K562 (cell line): ENCODE results near the gene TNIP2. TPM values are rescaled to one million over a fixed set of nuclear protein-coding genes. Genes with fewer than 3 reads are reported as not detected.

Experiments
- ARHGAP35 ChIP-seq: fragments of 450-650 bp; IDR thresholded peaks from 2 replicates; pipeline ENCODE4 v1.6.1; 2018; ENCODE audit not compliant: partially characterized antibody
- CCNT2 ChIP-seq: IDR thresholded peaks from 2 replicates; pipeline ENCODE4 v1.6.1; 2011; ENCODE audit warnings: borderline replicate concordance, low read depth, mild to moderate bottlenecking, moderate library complexity, mixed read lengths, low read length; ENCODE audit not compliant: insufficient read length; ENCODE audit errors: extremely low read depth
- FOXP4 ChIP-seq: sonication (generic); formaldehyde crosslinking; IDR thresholded peaks from 2 replicates; pipeline ENCODE4 v1.8.0; 2022; ENCODE audit warnings: mild to moderate bottlenecking, missing genetic modification reagents, borderline replicate concordance
- KLF1 ChIP-seq: fragments of 450-650 bp; IDR thresholded peaks from 2 replicates; pipeline ENCODE4 v1.6.1; 2016; ENCODE audit warnings: missing genetic modification characterization, missing compliant biosample characterization
- L3MBTL2 ChIP-seq: fragments of 450-650 bp; IDR thresholded peaks from 2 replicates; pipeline ENCODE4 v1.6.1; 2016; ENCODE audit warnings: mild to moderate bottlenecking, moderate library complexity
- MED1 ChIP-seq: sonication (generic); formaldehyde crosslinking; IDR thresholded peaks from 2 replicates; pipeline ENCODE4 v1.8.1; 2023; ENCODE audit warnings: missing genetic modification reagents, borderline replicate concordance
- MEIS2 ChIP-seq: fragments of 450-650 bp; IDR thresholded peaks from 2 replicates; pipeline ENCODE4 v1.6.1; 2014; ENCODE audit warnings: mild to moderate bottlenecking; ENCODE audit not compliant: partially characterized antibody
- MYC ChIP-seq, 2 experiments: fragments of 250-450 bp in 1 of 2; sonication (Bioruptor Pico) in 1 of 2; IDR thresholded peaks; 2 replicates each; pipeline versions ENCODE4 v1.5.1 to v1.6.1; 2012 to 2021; ENCODE audit warnings: low read depth in 2 of 2, borderline replicate concordance in 1 of 2, improper control_type of control experiment in 1 of 2, low read length in 1 of 2, mild to moderate bottlenecking in 1 of 2, moderate library complexity in 1 of 2
- NBN ChIP-seq: fragments of 450-650 bp; IDR thresholded peaks from 2 replicates; pipeline ENCODE4 v1.6.1; 2016; ENCODE audit warnings: low read depth, mild to moderate bottlenecking
- NKRF ChIP-seq: fragments of 450-650 bp; IDR thresholded peaks from 2 replicates; pipeline ENCODE4 v1.6.1; 2016; ENCODE audit warnings: borderline replicate concordance
- NONO ChIP-seq, 2 experiments: fragments of 200-400 bp in 1 of 2; fragments of 450-650 bp in 1 of 2; formaldehyde crosslinking in 1 of 2; IDR thresholded peaks; 2 replicates each; pipeline ENCODE4 v1.6.1; 2017; ENCODE audit warnings: low read depth in 2 of 2, mild to moderate bottlenecking in 2 of 2, moderate library complexity in 2 of 2, low read length in 1 of 2
- NR4A1 ChIP-seq, 2 experiments: fragments of 250-450 bp in 1 of 2; fragments of 450-650 bp in 1 of 2; sonication (Bioruptor Pico) in 1 of 2; IDR thresholded peaks; 2 replicates each; pipeline versions ENCODE4 v1.4.0 to v1.6.1; 2016 to 2020; ENCODE audit warnings: mild to moderate bottlenecking in 2 of 2, missing compliant biosample characterization in 1 of 2, missing genetic modification characterization in 1 of 2, moderate library complexity in 1 of 2
- PCBP1 ChIP-seq: fragments of 200-400 bp; formaldehyde crosslinking; IDR thresholded peaks from 2 replicates; pipeline ENCODE4 v1.6.1; 2018; ENCODE audit warnings: mild to moderate bottlenecking, low read depth, low read length; ENCODE audit not compliant: poor library complexity, severe bottlenecking
- SREBF1 ChIP-seq: fragments of 150-350 bp; IDR thresholded peaks from 2 replicates; pipeline ENCODE4 v1.6.1; 2014; ENCODE audit warnings: antibody characterized with exemption, low read depth, low read length, borderline replicate concordance
- TEAD1 ChIP-seq, 2 experiments: fragments of 450-650 bp in 1 of 2; sonication (generic) in 1 of 2; formaldehyde crosslinking; IDR thresholded peaks; 2 replicates each; pipeline versions ENCODE4 v1.4.0 to v1.8.0; 2020 to 2022; ENCODE audit warnings: mild to moderate bottlenecking in 2 of 2, missing genetic modification reagents in 1 of 2
- ZNF316 ChIP-seq: fragments of 450-650 bp; IDR thresholded peaks from 2 replicates; pipeline ENCODE4 v1.6.1; 2016
- polyA plus RNA-seq, 8 experiments: library from polyadenylated mRNA; depleted of rRNA in 4 of 8; stranded (reverse) in 5 of 8; unstranded in 3 of 8; fragments of >200 nt; fragmentation: Nextera tagmentation in 2 of 8; fragmentation: Illumina TruSeq in 1 of 8; extraction: Ambion mirVana in 2 of 8; extraction: Trizol in 1 of 8; gene quantifications; 2 replicates each; pipeline versions ENCODE4 v1.2.1 to v1.2.3, GENCODE V29; 2011 to 2014; ENCODE audit warnings: inconsistent platforms in 1 of 8, missing spikeins in 1 of 8
- total RNA-seq, 7 experiments: library from RNA; depleted of rRNA in 6 of 7; stranded (reverse); fragments of >200 nt in 6 of 7; fragmentation: Illumina TruSeq in 2 of 7; extraction: Trizol in 2 of 7; gene quantifications; 2 replicates each; pipeline versions ENCODE4 v1.2.1 to v1.2.3, GENCODE V29; 2011 to 2021; ENCODE audit warnings: low replicate concordance in 1 of 7
- TF ChIP-seq, protein P1 (sequence below): fragments of 450-650 bp; IDR thresholded peaks from 2 replicates; pipeline ENCODE4 v1.6.1; 2014; ENCODE audit warnings: low read depth, mild to moderate bottlenecking, moderate library complexity, borderline replicate concordance

TNIP2 gene
- total and polyA plus RNA-seq, 9 of the 15 experiments (the other 6 are each of a cell fraction or from before 2014, with no cell fraction given), result 0.61 to 42.6 (median 19.5) TPM

DNA sequence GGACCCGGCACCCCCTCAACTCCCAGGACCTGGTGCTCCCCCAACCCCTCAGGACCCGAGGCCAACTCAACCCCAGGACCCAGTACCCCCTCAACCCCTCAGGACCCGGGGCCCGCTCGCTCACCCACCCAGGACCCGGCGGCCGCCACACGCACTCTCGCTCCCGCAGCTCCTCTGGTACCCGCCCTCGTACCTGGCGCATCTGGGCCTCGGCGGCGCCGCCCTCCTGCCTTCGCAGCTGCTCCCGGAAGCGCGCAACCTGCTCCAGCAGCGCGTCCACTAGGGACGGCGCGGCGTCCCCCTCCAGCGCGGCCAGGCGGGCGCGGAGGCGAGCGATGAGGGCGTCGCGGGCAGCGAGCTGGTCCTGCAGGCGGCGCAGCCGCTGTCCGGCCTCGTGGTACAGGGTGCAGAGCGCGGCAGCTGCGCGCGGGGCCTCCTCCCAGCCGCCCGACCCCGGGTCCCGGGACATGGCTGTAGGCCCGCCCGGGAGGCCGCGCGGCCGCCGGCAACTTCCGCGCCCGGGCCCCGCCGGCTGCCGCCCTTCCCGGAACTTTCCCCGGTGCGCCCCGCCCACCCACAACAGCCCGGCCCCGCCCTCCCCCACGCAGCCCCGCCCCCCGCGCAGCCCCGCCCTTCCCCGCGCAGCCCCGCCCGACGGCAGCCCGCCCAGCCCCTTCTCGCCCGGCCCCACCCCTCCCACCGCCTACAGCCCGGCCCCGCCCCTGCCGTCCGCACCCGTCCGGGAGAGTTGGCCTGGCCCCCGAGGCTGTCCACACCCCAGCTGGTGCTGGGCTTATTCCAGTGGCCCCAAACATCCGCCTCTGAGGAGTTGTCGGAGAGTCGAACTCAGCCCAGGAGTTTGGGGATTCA lies at the start of gene TNIP2 (continued):
- no peak for TF ChIP-seq SREBF1
- no peak for TF ChIP-seq ZNF316
- TF ChIP-seq ARHGAP35, result no peak
- TF ChIP-seq KLF1, result peak; percentile 76
- TF ChIP-seq FOXP4 (CRISPR knock-in tag), result peak; percentile 77; the same call in 1 of the 2 replicates
- 0 out of 2 replicates have a peak, but pooled peaks have one; percentile 35 for TF ChIP-seq NKRF
- no peak for TF ChIP-seq MEIS2
- 0 out of 4 replicates have a peak, but pooled peaks of 1 of the 2 experiments have one; percentile 22 for TF ChIP-seq TEAD1 (CRISPR knock-in tag; IDR thresholded peaks at IDR 0.05)
- peak; percentile 93 for TF ChIP-seq MYC (IDR thresholded peaks at IDR 0.05; ENCODE audit: low read depth, low read length)
- TF ChIP-seq MYC (CRISPR knock-in tag; IDR thresholded peaks at IDR 0.05; ENCODE audit: borderline replicate concordance, low read depth), result no peak
- peak; percentile 71 for TF ChIP-seq CCNT2
- TF ChIP-seq NBN, result no peak
- TF ChIP-seq MED1 (CRISPR knock-in tag), result no peak
- TF ChIP-seq, protein P1, sequence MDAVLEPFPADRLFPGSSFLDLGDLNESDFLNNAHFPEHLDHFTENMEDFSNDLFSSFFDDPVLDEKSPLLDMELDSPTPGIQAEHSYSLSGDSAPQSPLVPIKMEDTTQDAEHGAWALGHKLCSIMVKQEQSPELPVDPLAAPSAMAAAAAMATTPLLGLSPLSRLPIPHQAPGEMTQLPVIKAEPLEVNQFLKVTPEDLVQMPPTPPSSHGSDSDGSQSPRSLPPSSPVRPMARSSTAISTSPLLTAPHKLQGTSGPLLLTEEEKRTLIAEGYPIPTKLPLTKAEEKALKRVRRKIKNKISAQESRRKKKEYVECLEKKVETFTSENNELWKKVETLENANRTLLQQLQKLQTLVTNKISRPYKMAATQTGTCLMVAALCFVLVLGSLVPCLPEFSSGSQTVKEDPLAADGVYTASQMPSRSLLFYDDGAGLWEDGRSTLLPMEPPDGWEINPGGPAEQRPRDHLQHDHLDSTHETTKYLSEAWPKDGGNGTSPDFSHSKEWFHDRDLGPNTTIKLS, result peak; percentile 55; the same call in 1 of the 2 replicates
- TF ChIP-seq NONO (IDR thresholded peaks at IDR 0.05; ENCODE audit: low read depth in 2 of 2, low read length in 1 of 2), result peak; percentile 90 to 97; a peak in 3 of 4 replicates
- no peak for TF ChIP-seq NR4A1 (CRISPR knock-in tag; IDR thresholded peaks at IDR 0.05)
- peak; percentile 35; the same call in 1 of the 2 replicates for TF ChIP-seq NR4A1 (tag; IDR thresholded peaks at IDR 0.05)
- no peak for TF ChIP-seq PCBP1
- peak; percentile 96 for TF ChIP-seq L3MBTL2
